Metanephros (tissue), 2 donors: ENCODE results near the gene TBRG1. TPM values are rescaled to one million over a fixed set of nuclear protein-coding genes. Genes with fewer than 3 reads are reported as not detected.

Experiments
- small RNA-seq: library from RNA; depleted of rRNA; stranded (forward); fragments of <200 nt; gene quantifications from one replicate; pipeline ENCODE3, GENCODE V24; 2014; ENCODE audit warnings: low replicate concordance
- total RNA-seq: library from RNA; depleted of rRNA; stranded (reverse); fragments of >200 nt; gene quantifications from one replicate; pipeline ENCODE4 v1.2.3, GENCODE V29; 2014

TBRG1 gene, protein sequence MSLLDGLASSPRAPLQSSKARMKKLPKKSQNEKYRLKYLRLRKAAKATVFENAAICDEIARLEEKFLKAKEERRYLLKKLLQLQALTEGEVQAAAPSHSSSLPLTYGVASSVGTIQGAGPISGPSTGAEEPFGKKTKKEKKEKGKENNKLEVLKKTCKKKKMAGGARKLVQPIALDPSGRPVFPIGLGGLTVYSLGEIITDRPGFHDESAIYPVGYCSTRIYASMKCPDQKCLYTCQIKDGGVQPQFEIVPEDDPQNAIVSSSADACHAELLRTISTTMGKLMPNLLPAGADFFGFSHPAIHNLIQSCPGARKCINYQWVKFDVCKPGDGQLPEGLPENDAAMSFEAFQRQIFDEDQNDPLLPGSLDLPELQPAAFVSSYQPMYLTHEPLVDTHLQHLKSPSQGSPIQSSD
- 34.8 TPM for total RNA-seq

DNA sequence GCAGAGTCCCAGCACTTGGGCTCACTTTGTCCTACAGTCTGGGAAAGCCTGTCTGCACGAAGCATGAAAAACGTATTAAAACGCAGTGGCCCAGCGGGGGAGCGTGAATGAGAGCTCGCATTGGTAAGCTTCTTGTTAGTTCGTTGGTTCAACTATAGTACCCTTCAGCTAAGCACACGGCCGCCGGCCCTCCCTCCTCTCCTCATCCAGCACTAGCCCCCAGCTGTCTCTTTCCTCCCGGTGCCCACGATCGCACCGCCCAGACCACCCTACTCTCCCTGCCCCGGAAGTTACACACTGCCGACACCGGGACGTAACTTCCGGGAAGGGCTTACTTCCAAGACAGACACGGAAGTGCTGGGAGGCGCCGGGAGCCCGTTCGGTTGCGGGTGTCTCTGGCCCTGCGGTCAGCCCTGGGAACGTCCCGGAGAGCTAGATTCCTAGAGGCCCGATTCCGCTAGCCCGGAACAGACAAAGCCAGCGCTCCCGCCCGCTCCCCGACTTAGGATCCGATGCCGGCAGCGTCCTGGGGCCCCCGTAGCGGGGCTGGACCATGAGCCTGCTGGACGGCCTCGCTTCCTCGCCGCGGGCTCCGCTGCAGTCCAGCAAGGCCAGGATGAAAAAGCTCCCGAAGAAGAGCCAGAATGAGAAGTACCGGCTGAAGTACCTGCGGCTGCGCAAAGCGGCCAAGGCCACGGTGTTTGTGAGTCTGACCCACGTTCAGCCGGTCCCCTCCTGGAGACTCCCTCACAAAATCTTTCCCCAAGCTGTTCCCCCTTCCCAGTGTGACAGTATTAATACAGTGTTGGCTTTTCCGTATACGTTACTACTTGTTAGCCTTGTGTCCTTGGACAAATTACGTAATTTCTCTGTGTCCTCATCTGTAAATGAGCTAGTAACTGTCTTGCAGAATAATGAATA is at the start of gene TBRG1:
Gene TBRG1 (plus strand): TSS at position 334 of the 921 bp plus-strand sequence. CDS start 220 bp downstream, at position 554.

GRCh38 chr11:124611064-124611463 is 11.6 kb upstream of the TBRG1 start, which contains the start of gene PANX3:
TSS of gene PANX3 (plus strand) at chr11:124611428. CDS start at chr11:124611557, 129 bp downstream.

GRCh38 chr11:124673333-124674167 is 50.9 kb downstream of the TBRG1 start, which contains the start of the genes SIAE and SPA17:
TSS of gene SIAE (minus strand) at chr11:124673739. CDS start at chr11:124673708, 31 bp downstream.
TSS of gene SPA17 (plus strand) at chr11:124673904. CDS start at chr11:124675265, 1,361 bp downstream.

Small RNA genes within 50 kb of the gene (small RNA-seq; reads per million reads assigned to genes)
- gene RNA5SP352, result not detected

Other genes with a start within 250 kb of the TBRG1 start
- not detected for gene OR8B2, start 238.4 kb upstream of the TBRG1 start, total RNA-seq
- not detected for gene OR8B3, start 223.8 kb upstream of the TBRG1 start, total RNA-seq
- gene OR8B4, start 198.0 kb upstream of the TBRG1 start, total RNA-seq, result not detected
- gene OR8B8, start 177.2 kb upstream of the TBRG1 start, total RNA-seq, result not detected
- not detected for gene OR8B12, start 79.2 kb upstream of the TBRG1 start, total RNA-seq
- not detected for gene OR8A1, start 52.9 kb upstream of the TBRG1 start, total RNA-seq
- not detected for gene PANX3, start 11.4 kb upstream of the TBRG1 start, total RNA-seq
- gene SIAE, start 50.9 kb downstream of the TBRG1 start, total RNA-seq, result 12.0 TPM
- gene SPA17, start 51.0 kb downstream of the TBRG1 start, total RNA-seq, result 5.5 TPM
- gene NRGN, start 117.1 kb downstream of the TBRG1 start, total RNA-seq, result 4.1 TPM
- 4.1 TPM for gene VSIG2, start 129.4 kb downstream of the TBRG1 start, total RNA-seq
- gene ESAM, start 139.4 kb downstream of the TBRG1 start, total RNA-seq, result 50.8 TPM
- gene MSANTD2, start 177.5 kb downstream of the TBRG1 start, total RNA-seq, result 23.7 TPM
- gene ROBO3, start 242.6 kb downstream of the TBRG1 start, total RNA-seq, result 21.5 TPM